Stimulated activated CD4-positive, alpha-beta T cell treated with anti-CD3 and anti-CD28 coated beads, Interleukin-1b, Interleukin-23, amount 100 ng/mL, for 48 hours (primary cell): ENCODE measurements around the gene CD82.
"Not testable (repeated sequence)": the region's sequence is repeated elsewhere in the genome, so short reads cannot be mapped to it uniquely, and the experiment has no call there.

Experiments
- DNase-seq: peaks from one replicate; pipeline ENCODE4 v3.0.0-alpha.2; 2020

Gene CD82

GRCh38 chr11:44643217-44643616, 77.8 kb downstream of the CD82 start:
- DNase-seq = no peak

DNA sequence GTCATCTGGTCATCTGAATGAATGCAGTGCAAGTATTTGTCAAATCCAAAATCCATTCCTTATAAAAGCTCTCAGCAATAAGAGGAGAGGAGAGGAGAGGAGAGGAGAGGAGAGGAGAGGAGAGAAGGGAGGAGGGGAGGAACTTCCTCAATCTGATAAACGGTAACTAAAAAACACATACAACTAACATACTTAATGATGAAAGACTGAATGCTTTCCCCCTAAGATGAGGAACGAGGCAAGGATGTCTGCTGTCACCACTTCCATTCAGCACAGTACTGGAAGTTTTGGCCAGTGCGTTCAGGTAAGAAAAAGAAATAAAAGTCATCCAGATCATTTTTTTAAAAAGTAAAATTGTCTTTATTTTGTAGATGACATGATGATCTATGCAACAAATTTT, 80.4 kb downstream of the CD82 start:
- DNase-seq = no peak

DNA sequence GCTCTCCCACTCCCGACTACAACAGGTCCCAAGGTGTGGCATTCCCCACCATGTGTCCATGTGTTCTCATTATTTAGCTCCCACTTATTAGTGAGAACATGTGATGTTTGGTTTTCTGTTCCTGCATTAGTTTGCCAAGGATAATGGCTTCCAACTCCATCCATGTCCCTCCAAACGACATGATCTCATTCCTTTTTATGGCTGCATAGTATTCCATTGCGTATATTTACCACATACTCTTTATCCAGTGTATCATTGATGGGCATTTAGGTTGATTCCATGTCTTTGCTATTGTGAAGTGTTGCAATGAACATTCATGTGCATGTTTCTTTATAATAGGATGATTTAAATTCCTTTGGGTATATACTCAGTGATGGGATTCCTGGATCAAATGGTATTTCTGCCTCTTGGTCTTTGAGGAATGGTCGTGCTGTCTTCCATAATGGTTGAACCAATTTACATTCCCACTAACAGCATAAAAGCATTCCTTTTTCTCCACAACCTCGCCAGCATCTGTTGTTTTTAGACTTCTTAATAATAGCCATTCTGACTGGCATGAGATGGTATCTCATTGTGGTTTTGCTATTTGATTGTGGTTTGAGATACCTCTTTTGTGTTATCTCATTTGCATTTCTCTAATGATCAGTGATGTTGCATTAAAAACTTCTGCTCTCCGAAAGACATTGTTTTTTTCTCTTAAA, 81.9 kb downstream of the CD82 start:
- DNase-seq = not testable (repeated sequence)

DNA sequence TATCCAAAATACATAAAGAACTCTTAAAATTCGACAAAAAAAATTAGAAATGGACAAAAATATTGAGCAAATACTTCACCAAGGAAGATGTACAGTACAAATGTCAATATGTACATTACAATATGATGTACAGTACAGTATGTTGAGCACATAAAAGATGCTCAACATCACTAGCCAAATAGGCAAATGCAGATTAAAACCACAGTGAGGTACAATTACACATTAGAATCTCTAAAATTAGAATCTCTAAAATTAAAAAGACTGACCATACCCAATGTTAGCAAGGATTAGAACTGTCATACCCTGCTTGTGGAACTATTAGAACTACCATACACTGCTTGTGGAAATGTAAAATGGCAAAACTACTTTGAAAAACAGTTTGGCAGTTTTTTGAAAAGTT, 82.6 kb downstream of the CD82 start:
- DNase-seq = no peak

GRCh38 chr11:44651535-44652155, 86.2 kb downstream of the CD82 start:
- DNase-seq = no peak

DNA sequence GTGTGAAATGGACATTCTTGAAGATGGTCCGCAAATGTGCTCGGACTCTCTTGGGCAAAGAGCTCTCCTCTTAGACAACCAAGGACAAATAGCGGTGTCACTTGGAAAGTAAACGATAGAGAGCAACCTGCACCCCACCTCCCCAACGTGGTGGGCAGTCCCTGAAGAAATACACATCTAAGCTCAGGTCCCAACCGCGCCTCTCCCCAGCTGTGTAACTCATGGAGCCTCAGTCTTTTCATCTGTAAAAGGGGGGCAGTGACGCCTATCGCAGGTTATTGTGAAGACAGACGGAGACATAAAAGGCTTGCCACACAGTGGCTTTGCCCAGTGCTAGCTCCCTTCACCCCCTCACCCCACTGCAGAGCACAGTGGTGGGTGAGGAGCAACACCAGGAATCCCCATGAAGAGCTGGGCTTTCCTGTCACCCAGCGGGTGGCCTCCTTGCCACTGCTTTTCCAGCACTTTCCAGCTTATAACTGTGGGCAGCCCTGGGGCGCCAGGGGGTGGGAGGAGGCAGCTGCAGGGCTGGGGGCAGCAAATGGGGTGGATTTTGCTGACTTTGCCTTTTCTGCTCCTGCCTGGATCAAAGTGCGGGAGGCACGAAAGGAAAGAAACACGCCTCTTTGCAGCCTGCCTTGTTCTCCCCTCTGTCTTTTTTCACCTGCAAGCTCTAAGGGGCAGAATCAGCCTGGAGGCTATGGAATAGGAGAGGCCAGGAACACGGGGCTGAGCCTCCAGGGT, 87.6 kb downstream of the CD82 start:
- DNase-seq = no peak

GRCh38 chr11:44654057-44654456, 88.6 kb downstream of the CD82 start:
- DNase-seq = no peak

DNA sequence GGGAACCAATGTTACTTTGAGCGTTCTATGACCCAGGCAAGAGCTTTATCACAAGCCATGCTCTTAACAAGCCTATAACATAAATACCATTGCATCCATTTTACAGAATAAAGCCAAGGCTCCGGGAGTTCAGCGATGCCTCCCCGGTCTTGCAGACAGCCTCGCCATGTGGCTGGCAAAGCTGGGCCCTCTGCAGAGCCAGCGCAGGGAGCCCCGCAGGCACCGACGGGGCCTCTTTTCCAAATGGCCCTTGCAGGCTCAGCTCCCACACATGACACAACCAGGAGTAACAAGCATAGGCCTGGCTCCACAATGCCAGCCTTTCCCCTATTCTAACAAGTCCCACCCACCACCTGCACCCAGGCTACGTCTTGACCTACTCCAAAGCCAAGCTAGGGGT, 89.1 kb downstream of the CD82 start:
- DNase-seq = no peak

- DNase-seq = no peak
Observed at GRCh38 chr11:44657836-44658505, 92.5 kb downstream of the CD82 start.

DNA sequence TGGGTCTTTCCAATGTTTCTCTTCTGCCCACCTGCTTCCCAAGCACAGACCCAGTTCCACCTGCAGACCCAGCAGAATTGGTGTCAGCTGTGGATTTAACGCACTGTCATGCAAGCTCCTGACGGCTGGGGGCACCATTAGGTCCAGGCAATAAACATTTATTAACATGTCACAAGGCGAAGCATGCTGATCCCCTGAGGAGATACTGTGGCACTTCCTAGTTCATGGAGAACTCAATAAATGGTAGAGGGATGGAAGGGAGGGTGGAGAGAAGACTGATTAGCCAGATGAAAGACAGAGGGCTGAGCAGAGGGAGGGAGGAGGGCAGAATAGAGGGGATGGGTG, 93.0 kb downstream of the CD82 start:
- no peak for DNase-seq

- no peak for DNase-seq
Observed at GRCh38 chr11:44659641-44660040, 94.2 kb downstream of the CD82 start.

DNA sequence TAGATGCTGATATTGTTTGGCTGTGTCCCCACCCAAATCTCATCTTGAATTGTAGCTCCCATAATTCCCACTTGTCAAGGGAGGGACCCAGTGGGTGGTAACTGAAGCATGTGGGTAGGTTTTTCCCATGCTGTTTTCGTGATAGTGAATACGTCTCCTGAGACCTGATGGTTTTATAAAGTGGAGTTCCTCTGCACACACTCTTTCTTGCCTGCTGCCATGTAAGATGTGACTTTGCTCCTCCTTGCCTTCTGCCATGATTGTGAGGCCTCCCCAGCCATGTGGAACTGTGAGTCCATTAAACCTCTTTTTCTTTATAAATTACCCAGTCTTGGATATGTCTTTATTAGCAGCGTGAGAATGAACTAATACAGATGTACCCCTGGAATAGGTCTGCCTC, 95.1 kb downstream of the CD82 start:
- not testable (repeated sequence) for DNase-seq

GRCh38 chr11:44661311-44661717, 95.9 kb downstream of the CD82 start:
- DNase-seq = no peak
